GM21786 (cell line): ENCODE results near the gene CDKL1.

Experiments used
- ATAC-seq: cut with Tn5 transposase; IDR thresholded peaks from one replicate; pipeline ENCODE4 v1.9.1; 2021; ENCODE audit not compliant: unreplicated experiment

The CDKL1 gene

DNA sequence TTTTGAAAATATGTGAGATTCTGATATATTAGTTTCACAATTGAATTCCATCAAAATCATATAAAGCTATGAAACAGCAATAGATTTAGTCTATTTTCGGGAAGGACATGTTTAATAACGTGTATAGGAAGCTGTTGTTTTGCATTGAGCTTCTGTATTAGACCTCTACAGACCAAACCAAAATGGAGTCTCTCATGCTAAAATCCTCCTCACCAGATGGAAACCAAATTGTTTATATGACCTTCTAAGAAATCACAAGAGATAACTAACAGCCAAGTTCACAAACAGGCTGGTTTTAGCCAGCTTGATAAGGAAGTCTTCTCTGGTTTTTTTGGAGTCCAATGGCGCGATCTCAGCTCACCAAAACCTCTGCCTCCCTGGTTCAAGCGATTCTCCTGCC is 108.5 kb downstream of the CDKL1 start:
- no peak for ATAC-seq

DNA sequence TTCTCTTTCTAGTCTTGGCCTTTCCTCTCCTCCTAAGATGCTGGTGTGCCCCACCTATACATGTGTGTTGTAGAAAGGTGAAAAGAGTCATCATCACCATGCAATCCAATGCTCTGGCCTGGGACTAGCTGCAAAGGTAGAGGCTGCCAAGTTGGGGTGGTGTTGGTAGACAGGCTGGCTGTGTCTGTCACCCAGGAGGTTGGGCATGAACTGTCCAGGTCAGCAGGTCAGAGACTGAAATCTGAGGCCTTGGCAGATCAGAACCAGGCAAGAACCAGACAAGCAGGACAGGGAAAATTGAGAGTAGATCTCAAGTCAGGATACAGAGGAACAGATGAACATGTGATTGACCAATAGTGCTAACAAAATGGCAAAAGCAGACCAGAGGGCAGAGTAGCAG is 110.8 kb downstream of the CDKL1 start:
- ATAC-seq: no peak
